SH-SY5Y (cell line): Measurements from ENCODE around the gene YARS2.

ENCODE experiments used
- GATA2 ChIP-seq: IDR thresholded peaks from 2 replicates; pipeline ENCODE4 v1.6.1; 2011; ENCODE audit warnings: mild to moderate bottlenecking, low read depth, low read length
- GATA3 ChIP-seq: IDR thresholded peaks from 2 replicates; pipeline ENCODE4 v1.6.1; 2011; ENCODE audit warnings: low read depth, mild to moderate bottlenecking, low read length, moderate library complexity

DNA sequence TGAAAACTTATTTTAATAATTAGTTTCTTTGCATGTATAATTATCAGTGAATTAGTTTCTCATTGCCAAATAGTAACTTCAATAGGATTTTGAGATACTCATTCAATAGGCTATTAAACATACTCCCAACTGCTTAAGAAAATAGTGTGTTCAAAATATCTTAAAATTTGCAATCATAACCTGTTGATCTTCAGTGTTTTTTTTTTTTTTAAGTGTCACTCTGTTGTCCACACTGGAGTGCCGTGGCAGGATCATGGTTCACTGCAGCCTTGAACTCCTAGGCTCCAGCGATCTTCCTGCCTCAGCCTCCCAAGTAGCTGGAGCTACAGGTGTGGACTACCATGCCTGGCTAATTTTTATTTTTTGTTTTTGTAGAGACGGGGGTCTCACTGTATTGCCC lies 1.5 kb upstream of the YARS2 start:
- TF ChIP-seq GATA3 = no peak
- no peak for TF ChIP-seq GATA2
